Caco-2 (cell line): ENCODE data around the gene CST1. TPM values are rescaled to one million over a fixed set of nuclear protein-coding genes. Genes with fewer than 3 reads are reported as not detected.

Experiments used
- BruUV-seq: library from RNA; stranded (reverse); fragments of 400-500 nt; replicated peaks from 2 replicates; lab custom pipeline; 2021; lab: Mats Ljungman, UMichigan
- CTCF ChIA-PET: fragments of 300-600 bp; sonication (Branson Sonifier 250); formaldehyde crosslinking; loops from one replicate; lab custom pipeline; 2022; ENCODE audit warnings: antibody characterized with exemption; lab: Charles Lee
- POLR2A ChIA-PET: fragments of 300-600 bp; sonication (Branson Sonifier 250); formaldehyde crosslinking; loops from one replicate; lab custom pipeline; 2022; ENCODE audit warnings: antibody characterized with exemption; lab: Charles Lee
- DNase-seq, 2 experiments: peaks; one replicate each; pipeline versions ENCODE4 v3.0.0 to v3.0.0-alpha.2; 2020 to 2022
- H3K27me3 ChIP-seq: replicated peaks from 2 replicates; pipeline ENCODE4 v1.6.0; 2011; ENCODE audit warnings: low read length; ENCODE audit not compliant: control insufficient read depth, insufficient read depth
- H3K36me3 ChIP-seq: 2 replicates; pipeline ENCODE4 v1.5.1; 2011; ENCODE audit warnings: low read length; ENCODE audit not compliant: control insufficient read depth, insufficient read depth
- H3K4me1 ChIP-seq: fragments of 250-450 bp; sonication (Bioruptor Pico); 2 replicates; pipeline ENCODE4 v1.5.1; 2020; ENCODE audit warnings: mild to moderate bottlenecking
- H3K4me3 ChIP-seq: 2 replicates; pipeline ENCODE4 v1.5.1; 2011; ENCODE audit warnings: low read depth, mild to moderate bottlenecking, control low read depth, low read length
- H3K9me3 ChIP-seq: fragments of 250-450 bp; sonication (Bioruptor Pico); 2 replicates; pipeline ENCODE4 v1.5.1; 2020; ENCODE audit warnings: mild to moderate bottlenecking, moderate library complexity
- H3K27ac Mint-ChIP-seq: one replicate; pipeline ENCODE4 v1.8.0; 2022; ENCODE audit warnings: mixed read lengths; ENCODE audit not compliant: unreplicated experiment
- H3K27me3 Mint-ChIP-seq: one replicate; pipeline ENCODE4 v1.8.0; 2022; ENCODE audit warnings: mixed read lengths; ENCODE audit not compliant: insufficient read depth, unreplicated experiment
- H3K36me3 Mint-ChIP-seq: one replicate; pipeline ENCODE4 v1.8.0; 2022; ENCODE audit warnings: mild to moderate bottlenecking, mixed read lengths; ENCODE audit not compliant: insufficient read depth, unreplicated experiment
- H3K4me1 Mint-ChIP-seq: one replicate; pipeline ENCODE4 v1.8.0; 2022; ENCODE audit warnings: low read depth, mixed read lengths; ENCODE audit not compliant: unreplicated experiment
- H3K4me3 Mint-ChIP-seq: one replicate; pipeline ENCODE4 v1.8.0; 2022; ENCODE audit warnings: mild to moderate bottlenecking, moderate library complexity, mixed read lengths; ENCODE audit not compliant: unreplicated experiment
- H3K9me3 Mint-ChIP-seq: one replicate; pipeline ENCODE4 v1.8.0; 2022; ENCODE audit warnings: mixed read lengths; ENCODE audit not compliant: unreplicated experiment
- intact Hi-C: fragments of 100-400 bp; cut with micrococcal nuclease; formaldehyde crosslinking; loops from one replicate; pipeline ENCODE4 v1.10.0; 2022; ENCODE audit not compliant: unreplicated experiment
- total RNA-seq: library from RNA; stranded (reverse); gene quantifications from 2 replicates; pipeline ENCODE4 v1.2.3, GENCODE V29; 2022
- TF ChIP-seq, protein P1 (sequence below), 2 experiments: fragments of 200-600 bp in 1 of 2; IDR thresholded peaks; 1 replicate in 1 of 2; 2 replicates in 1 of 2; pipeline versions ENCODE4 v1.5.1 to v1.8.0; 2011 to 2022; ENCODE audit warnings: antibody characterized with exemption in 1 of 2, control low read depth in 1 of 2, inconsistent platforms in 1 of 2, low read depth in 1 of 2, low read length in 1 of 2, mild to moderate bottlenecking in 1 of 2, moderate library complexity in 1 of 2; ENCODE audit not compliant: insufficient read depth in 1 of 2, severe bottlenecking in 1 of 2, unreplicated experiment in 1 of 2

Gene CST1
- total RNA-seq, 1 experiment from 2014 or later = 499 TPM

DNA sequence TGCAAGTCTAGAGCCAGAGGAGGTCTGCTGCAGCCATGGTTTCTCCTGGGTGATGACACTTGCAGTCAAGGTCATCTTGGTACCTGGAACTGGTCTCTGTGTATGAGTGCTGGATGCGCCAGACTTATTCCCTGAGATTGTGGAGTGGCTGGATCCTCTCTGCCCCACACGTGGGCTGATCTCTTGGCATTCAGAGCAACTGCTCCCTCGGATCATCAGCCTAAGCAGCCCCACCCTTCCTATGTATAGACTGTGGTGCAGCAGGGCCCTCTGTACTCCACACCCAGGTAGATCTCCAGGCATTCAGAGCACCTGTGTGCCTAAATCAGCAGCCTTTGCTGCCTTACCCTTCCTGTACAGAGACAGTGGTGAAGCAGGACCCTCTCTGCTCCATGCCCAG lies 49.8 kb downstream of the CST1 start:
- Mint-ChIP-seq H3K4me3 (no peak overlapping the region), H3K4me1 (peaks cover 40% of the 10 kb centered on the region), H3K27me3 (no peaks in the 10 kb centered on the region), H3K27ac (peak overlapping the region; percentile 29), H3K36me3 (no peaks in the 10 kb centered on the region), H3K9me3 (no peaks in the 10 kb centered on the region)
- Histone ChIP-seq H3K9me3 (no peaks in the 10 kb centered on the region), H3K4me1 (peaks cover 29% of the 10 kb centered on the region), H3K36me3 (no peaks in the 10 kb centered on the region), H3K27me3 (no peaks in the 10 kb centered on the region), H3K4me3 (no peak overlapping the region)
- POLR2A ChIA-PET = no interaction called here
- TF ChIP-seq, protein P1, sequence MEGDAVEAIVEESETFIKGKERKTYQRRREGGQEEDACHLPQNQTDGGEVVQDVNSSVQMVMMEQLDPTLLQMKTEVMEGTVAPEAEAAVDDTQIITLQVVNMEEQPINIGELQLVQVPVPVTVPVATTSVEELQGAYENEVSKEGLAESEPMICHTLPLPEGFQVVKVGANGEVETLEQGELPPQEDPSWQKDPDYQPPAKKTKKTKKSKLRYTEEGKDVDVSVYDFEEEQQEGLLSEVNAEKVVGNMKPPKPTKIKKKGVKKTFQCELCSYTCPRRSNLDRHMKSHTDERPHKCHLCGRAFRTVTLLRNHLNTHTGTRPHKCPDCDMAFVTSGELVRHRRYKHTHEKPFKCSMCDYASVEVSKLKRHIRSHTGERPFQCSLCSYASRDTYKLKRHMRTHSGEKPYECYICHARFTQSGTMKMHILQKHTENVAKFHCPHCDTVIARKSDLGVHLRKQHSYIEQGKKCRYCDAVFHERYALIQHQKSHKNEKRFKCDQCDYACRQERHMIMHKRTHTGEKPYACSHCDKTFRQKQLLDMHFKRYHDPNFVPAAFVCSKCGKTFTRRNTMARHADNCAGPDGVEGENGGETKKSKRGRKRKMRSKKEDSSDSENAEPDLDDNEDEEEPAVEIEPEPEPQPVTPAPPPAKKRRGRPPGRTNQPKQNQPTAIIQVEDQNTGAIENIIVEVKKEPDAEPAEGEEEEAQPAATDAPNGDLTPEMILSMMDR (IDR thresholded peaks at IDR 0.05; ENCODE audit: insufficient read depth in 1 of 2, low read depth in 1 of 2, low read length in 1 of 2, severe bottlenecking in 1 of 2, unreplicated experiment in 1 of 2) = no peak
- DNase-seq = no peak
- intact Hi-C loops = no loop called here
- BruUV-seq = no TSS peak
- CTCF ChIA-PET = no interaction called here

DNA sequence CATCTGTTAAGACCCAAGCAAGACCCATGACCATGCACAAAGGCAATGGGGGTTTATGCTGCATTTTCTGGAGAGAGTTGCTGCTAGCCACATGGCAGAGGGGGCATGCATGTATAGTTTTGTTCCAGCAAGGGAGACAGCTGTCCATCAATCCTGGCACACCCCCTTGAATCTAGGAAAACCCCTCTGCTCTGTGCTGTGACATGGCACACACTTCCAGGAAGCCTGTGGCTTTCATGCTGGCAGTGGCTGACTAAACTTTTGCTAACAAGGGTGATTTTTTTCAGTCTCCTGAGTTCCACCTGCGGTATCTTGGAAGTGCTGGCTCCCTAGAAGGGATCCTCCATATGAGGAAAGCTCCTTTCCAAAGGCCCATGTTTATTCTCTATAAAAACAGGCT lies 52.8 kb downstream of the CST1 start:
- ChIA-PET CTCF (no interaction called here), POLR2A (no interaction called here)
- intact Hi-C loops = no loop called here
- H3K27me3 Mint-ChIP-seq = no peaks in the 10 kb centered on the region
- TF ChIP-seq, protein P1 (IDR thresholded peaks at IDR 0.05; ENCODE audit: insufficient read depth in 1 of 2, low read depth in 1 of 2, low read length in 1 of 2, severe bottlenecking in 1 of 2, unreplicated experiment in 1 of 2) = no peak
- Histone ChIP-seq H3K9me3 (no peaks in the 10 kb centered on the region), H3K4me1 (peaks cover 58% of the 10 kb centered on the region), H3K27me3 (no peaks in the 10 kb centered on the region), H3K4me3 (no peak overlapping the region), H3K36me3 (no peaks in the 10 kb centered on the region)
- H3K27ac Mint-ChIP-seq = peak overlapping the region; percentile 59
- no peaks in the 10 kb centered on the region for H3K9me3 Mint-ChIP-seq
- BruUV-seq = no TSS peak
- no peak overlapping the region for H3K4me3 Mint-ChIP-seq
- DNase-seq = no peak
- no peaks in the 10 kb centered on the region for H3K36me3 Mint-ChIP-seq
- H3K4me1 Mint-ChIP-seq = peaks cover 58% of the 10 kb centered on the region

Other genes with a start within 250 kb of the CST1 start
- not detected in 2 replicates for gene CST9L, start 182.5 kb downstream of the CST1 start, total RNA-seq
- not detected in 2 replicates for gene CST9, start 145.0 kb downstream of the CST1 start, total RNA-seq
- gene CST3, start 113.0 kb downstream of the CST1 start, total RNA-seq = 704 and 777 TPM in 2 replicates
- gene CST4, start 61.9 kb downstream of the CST1 start, total RNA-seq = 2.7 and 4.2 TPM in 2 replicates
- gene CST2, start 75.8 kb upstream of the CST1 start, total RNA-seq = not detected in 2 replicates
- not detected in 2 replicates for gene CST5, start 128.8 kb upstream of the CST1 start, total RNA-seq
- 0.68 and 1.3 TPM in 2 replicates for gene GGTLC1, start 237.8 kb upstream of the CST1 start, total RNA-seq